HL-60 (cell line): ENCODE results near the gene PROB1.

Experiments used
- DNase-seq, 2 experiments: peaks; one replicate each; pipeline ENCODE4 v3.0.0-alpha.2; 2010 to 2020; ENCODE audit warnings: low read depth in 1 of 2, low spot score in 1 of 2
- H3K27ac ChIP-seq: fragments of 250-450 bp; sonication (Bioruptor Pico); replicated peaks from 2 replicates; pipeline ENCODE4 v1.5.1; 2020; ENCODE audit warnings: mild to moderate bottlenecking, moderate library complexity
- H3K27me3 ChIP-seq: fragments of 250-450 bp; sonication (Bioruptor Pico); 2 replicates; pipeline ENCODE4 v1.5.1; 2021; ENCODE audit warnings: mild to moderate bottlenecking, moderate library complexity; ENCODE audit not compliant: insufficient read depth, poor library complexity, severe bottlenecking
- H3K4me3 ChIP-seq: replicated peaks from 2 replicates; pipeline ENCODE4 v1.5.1; 2011; ENCODE audit warnings: mild to moderate bottlenecking, control low read depth, low read length; ENCODE audit not compliant: insufficient read depth
- CTCF ChIP-seq: IDR thresholded peaks from one replicate; pipeline ENCODE4 v1.5.1; 2011; ENCODE audit warnings: low read length, control low read depth, inconsistent platforms; ENCODE audit not compliant: insufficient read depth
- GABPA ChIP-seq: IDR thresholded peaks from 2 replicates; pipeline ENCODE4 v1.6.1; 2012; ENCODE audit warnings: low read depth
- POLR2AphosphoS5 ChIP-seq: IDR thresholded peaks from 2 replicates; pipeline ENCODE4 v1.6.1; 2012; ENCODE audit warnings: low read depth
- REST ChIP-seq: IDR thresholded peaks from 2 replicates; pipeline ENCODE4 v1.6.1; 2012; ENCODE audit warnings: low read depth; ENCODE audit not compliant: insufficient replicate concordance
- SPI1 ChIP-seq: IDR thresholded peaks from 2 replicates; pipeline ENCODE4 v1.6.1; 2012; ENCODE audit warnings: low read depth, mild to moderate bottlenecking, borderline replicate concordance

Gene PROB1

GRCh38 chr5:139368613-139369012 is 26.3 kb downstream of the PROB1 start:
- DNase-seq = no peak
- Histone ChIP-seq H3K27me3 (no peaks in the 10 kb centered on the region), H3K27ac (no peak overlapping the region), H3K4me3 (no peak overlapping the region)
- no peak for TF ChIP-seq GABPA
- no peak for TF ChIP-seq POLR2AphosphoS5
- no peak for TF ChIP-seq CTCF
- no peak for TF ChIP-seq REST
- TF ChIP-seq SPI1 = no peak

GRCh38 chr5:139364466-139364865 is 30.4 kb downstream of the PROB1 start:
- H3K27me3 ChIP-seq = no peaks in the 10 kb centered on the region
- DNase-seq = no peak
- no peak overlapping the region for H3K27ac ChIP-seq
- no peak overlapping the region for H3K4me3 ChIP-seq
- no peak for TF ChIP-seq REST
- TF ChIP-seq GABPA = no peak
- no peak for TF ChIP-seq POLR2AphosphoS5
- TF ChIP-seq CTCF = no peak
- TF ChIP-seq SPI1 = no peak

GRCh38 chr5:139363937-139364336 is 31.0 kb downstream of the PROB1 start:
- TF ChIP-seq SPI1 (no peak), CTCF (no peak), GABPA (no peak), POLR2AphosphoS5 (no peak)

GRCh38 chr5:139361835-139362429 is 33.0 kb downstream of the PROB1 start:
- no peak overlapping the region for H3K27ac ChIP-seq
- DNase-seq = no peak
- TF ChIP-seq POLR2AphosphoS5 (no peak), SPI1 (no peak), REST (no peak), GABPA (no peak), CTCF (no peak)
- no peaks in the 10 kb centered on the region for H3K27me3 ChIP-seq
- H3K4me3 ChIP-seq = no peak overlapping the region

More at GRCh38 chr5:139363937-139364336, 31.0 kb downstream of the PROB1 start:
- H3K4me3 ChIP-seq = no peak overlapping the region
- H3K27me3 ChIP-seq = no peaks in the 10 kb centered on the region
- no peak overlapping the region for H3K27ac ChIP-seq
- DNase-seq = no peak
